ENCODE results near the gene STOM.

GRCh38 chr9:121371495-121372061 is 1.5 kb upstream of the STOM start:
- TF ChIP-seq MAX (IDR thresholded peaks at IDR 0.05; ENCODE audit: low read depth) (no peak), RAD21 (IDR thresholded peaks at IDR 0.05; ENCODE audit: low read length) (no peak), NRF1 (IDR thresholded peaks at IDR 0.05; ENCODE audit: low read depth, low read length) (no peak), USF1 (IDR thresholded peaks at IDR 0.05; ENCODE audit: borderline replicate concordance, low read depth) (no peak), EP300 (IDR thresholded peaks at IDR 0.05; ENCODE audit: borderline replicate concordance in 1 of 2, low read depth in 1 of 2, low read length in 1 of 2) (peak in 1 of 2 experiments; percentile 61; a peak in 1 of 4 replicates), CTCF (IDR thresholded peaks at IDR 0.05) (no peak), SMC3 (IDR thresholded peaks at IDR 0.05; ENCODE audit: low read depth, low read length) (no peak), TEAD4 (IDR thresholded peaks at IDR 0.05; ENCODE audit: borderline replicate concordance, insufficient read depth) (no peak), MXI1 (IDR thresholded peaks at IDR 0.05; ENCODE audit: low read depth, low read length) (no peak), EZH2phosphoT487 (IDR thresholded peaks at IDR 0.05; ENCODE audit: borderline replicate concordance, low read depth) (no peak), POLR2AphosphoS5 (IDR thresholded peaks at IDR 0.05; ENCODE audit: low read depth, low read length) (no peak), TAF1 (IDR thresholded peaks at IDR 0.05; ENCODE audit: borderline replicate concordance, low read depth, low read length) (no peak), JUND (IDR thresholded peaks at IDR 0.05) (no peak)
